C4-2B (cell line): ENCODE results near the gene CYTH2.
A peak's percentile ranks its signal among the peaks of the same experiment; 100 is the strongest.

Experiments
- H3K27ac ChIP-seq: fragments of 450-650 bp; 2 replicates; pipeline ENCODE4 v1.5.1; 2017
- ZFX ChIP-seq: fragments of 450-650 bp; IDR thresholded peaks from 2 replicates; pipeline ENCODE4 v1.6.1; 2017
- TF ChIP-seq, protein P1 (sequence below): fragments of 450-650 bp; conservative IDR thresholded peaks from 2 replicates; pipeline ENCODE4 v1.5.1; 2017; ENCODE audit warnings: mild to moderate bottlenecking

CYTH2 gene

DNA sequence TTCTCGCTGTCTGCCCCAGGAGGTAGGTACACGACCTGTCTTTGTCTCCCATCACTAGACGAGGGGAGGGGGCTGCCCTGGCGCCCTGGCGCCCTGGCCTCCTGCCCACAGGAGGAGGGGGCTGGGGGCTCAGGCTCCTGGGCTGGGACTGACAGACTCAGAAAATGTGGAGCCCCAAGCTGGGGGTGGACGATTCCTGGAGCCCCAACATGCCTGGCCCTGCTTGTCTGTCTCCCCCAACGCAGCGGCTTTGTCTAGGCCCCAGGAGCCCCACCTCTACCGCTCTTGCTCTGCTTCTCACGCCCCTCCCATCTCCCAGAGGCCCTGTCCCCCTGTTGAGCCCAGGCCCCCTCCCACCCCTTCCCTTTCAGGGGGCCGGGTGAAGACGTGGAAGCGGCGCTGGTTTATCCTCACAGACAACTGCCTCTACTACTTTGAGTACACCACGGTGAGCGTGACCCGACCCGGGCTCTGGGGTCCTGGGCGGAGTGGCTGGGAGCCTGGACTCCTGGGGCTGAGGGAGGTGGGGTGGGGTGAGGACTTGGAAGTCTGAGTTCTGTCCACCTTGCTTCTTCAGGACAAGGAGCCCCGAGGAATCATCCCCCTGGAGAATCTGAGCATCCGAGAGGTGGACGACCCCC, 8.6 kb downstream of the CYTH2 start:
- no peak overlapping the region for H3K27ac ChIP-seq
- TF ChIP-seq ZFX, result no peak
- TF ChIP-seq, protein P1, sequence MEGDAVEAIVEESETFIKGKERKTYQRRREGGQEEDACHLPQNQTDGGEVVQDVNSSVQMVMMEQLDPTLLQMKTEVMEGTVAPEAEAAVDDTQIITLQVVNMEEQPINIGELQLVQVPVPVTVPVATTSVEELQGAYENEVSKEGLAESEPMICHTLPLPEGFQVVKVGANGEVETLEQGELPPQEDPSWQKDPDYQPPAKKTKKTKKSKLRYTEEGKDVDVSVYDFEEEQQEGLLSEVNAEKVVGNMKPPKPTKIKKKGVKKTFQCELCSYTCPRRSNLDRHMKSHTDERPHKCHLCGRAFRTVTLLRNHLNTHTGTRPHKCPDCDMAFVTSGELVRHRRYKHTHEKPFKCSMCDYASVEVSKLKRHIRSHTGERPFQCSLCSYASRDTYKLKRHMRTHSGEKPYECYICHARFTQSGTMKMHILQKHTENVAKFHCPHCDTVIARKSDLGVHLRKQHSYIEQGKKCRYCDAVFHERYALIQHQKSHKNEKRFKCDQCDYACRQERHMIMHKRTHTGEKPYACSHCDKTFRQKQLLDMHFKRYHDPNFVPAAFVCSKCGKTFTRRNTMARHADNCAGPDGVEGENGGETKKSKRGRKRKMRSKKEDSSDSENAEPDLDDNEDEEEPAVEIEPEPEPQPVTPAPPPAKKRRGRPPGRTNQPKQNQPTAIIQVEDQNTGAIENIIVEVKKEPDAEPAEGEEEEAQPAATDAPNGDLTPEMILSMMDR, result no peak

DNA sequence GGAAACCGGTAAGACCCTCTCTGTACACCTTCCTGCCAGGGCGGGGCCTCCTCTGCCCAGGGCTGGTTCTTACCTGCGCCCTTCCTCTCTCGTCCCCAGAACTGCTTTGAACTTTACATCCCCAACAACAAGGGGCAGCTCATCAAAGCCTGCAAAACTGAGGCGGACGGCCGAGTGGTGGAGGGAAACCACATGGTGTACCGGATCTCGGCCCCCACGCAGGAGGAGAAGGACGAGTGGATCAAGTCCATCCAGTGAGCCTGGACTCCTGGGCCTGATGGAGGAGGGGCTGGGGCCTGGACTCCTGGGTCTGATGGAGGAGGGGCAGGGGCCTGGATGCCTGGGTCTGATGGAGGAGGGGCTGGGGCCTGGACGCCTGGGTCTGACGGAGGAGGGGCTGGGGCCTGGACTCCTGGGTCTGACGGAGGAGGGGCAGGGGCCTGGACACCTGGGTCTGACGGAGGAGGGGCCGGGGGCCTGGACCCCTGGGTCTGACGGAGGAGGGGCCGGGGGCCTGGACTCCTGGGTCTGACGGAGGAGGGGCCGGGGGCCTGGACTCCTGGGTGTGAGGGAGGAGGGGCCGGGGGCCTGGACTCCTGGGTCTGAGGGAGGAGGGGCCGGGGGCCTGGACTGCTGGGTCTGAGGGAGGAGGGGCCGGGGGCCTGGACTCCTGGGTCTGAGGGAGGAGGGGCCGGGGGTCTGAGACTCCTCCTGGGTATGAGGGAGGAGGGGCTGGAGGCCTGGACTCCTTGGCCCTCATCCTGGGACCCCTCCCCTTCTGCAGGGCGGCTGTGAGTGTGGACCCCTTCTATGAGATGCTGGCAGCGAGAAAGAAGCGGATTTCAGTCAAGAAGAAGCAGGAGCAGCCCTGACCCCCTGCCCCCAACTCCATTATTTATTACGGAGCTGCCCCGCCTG, 9.4 kb downstream of the CYTH2 start:
- H3K27ac ChIP-seq, result no peak overlapping the region

DNA sequence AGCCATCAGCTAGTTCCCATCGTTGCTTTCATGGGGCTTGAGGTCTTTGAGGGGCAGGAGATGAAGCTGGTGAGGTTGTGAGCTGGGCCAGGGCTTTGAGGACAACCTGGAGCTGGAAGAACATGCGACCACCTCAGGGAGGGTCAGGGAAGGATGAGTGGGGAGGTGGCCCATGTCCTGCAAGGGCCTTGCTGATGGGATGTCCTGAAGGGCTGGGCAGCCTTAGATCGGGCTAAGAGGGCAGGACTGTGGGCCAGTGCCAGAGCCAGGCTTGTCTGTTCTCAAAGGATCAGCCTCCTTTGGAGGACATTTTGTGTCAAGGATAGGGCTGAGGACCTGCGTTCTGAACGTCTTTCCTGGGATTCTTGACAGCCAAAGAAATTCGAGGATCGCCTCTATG, 10.5 kb downstream of the CYTH2 start:
- TF ChIP-seq, protein P1, result no peak
- no peak for TF ChIP-seq ZFX
- no peak overlapping the region for H3K27ac ChIP-seq

More for the DNA sequence above, 9.4 kb downstream of the CYTH2 start:
- TF ChIP-seq ZFX, result no peak
- TF ChIP-seq, protein P1, result no peak

DNA sequence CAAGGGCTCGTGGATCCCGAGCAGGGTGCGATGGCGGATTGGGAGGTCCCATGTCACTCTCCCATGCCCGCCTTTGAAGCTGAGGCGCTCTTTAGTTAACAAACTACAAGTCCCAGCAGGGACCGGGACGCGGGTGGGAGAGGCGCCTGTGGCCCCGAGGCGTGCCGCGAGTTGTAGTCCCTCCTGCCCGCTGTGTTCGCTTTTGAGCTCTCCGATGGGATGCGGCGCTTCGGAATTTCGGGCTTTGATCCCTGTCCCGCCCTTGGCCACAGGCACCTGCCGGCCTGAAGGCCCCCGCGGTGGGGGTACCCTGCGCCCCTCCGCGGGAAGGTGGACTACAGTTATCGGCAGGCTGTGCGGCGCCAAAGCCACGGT, 11.0 kb downstream of the CYTH2 start:
- TF ChIP-seq ZFX, result no peak
- TF ChIP-seq, protein P1, result no peak
- H3K27ac ChIP-seq, result no peak overlapping the region

DNA sequence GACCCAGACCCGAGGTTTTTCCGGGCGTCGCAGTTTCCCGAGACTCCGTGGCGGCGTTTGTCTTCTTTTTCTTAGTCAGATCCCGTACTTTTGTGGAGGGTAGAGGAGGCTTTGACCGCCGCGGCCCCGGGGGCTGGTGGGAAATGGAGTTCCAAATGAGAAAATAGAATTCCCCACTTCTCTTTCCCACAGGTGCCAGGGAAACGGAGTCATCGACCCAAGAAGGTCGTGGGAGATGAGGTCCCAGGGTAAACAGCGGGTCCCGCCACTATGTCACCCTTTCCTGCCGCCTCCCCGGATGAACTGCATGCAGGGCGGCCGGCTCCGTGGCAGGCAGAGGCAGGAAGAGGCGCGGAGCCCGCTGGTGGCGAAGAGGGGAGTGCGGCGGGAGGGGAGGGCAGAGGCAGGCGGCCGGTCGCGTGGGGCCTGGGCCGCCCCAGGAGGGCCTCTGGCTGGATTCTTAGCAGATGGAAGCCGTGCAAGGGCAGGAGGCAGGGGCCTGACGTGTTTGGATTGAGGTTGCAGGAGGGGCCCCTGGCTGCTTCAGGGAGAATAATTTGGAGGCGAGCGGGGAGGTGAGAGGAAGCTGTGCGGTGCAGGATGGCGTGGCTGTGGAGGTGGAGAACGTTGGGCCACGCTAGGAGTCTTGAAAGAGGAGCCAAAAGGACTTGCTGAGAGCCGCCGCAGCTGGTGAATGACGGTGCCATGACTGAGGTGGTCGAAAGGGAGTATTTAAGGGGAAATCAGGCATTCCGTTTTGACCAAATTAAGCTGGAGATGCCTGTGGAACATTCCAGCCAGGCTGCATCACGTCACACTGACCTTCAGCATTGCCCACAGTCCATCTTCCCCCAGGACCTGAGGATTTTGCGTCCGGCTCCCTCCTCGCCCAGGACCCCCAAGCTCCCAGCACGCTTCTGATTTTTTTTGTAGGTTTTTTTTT, 11.7 kb downstream of the CYTH2 start:
- no peak for TF ChIP-seq ZFX
- TF ChIP-seq, protein P1, result no peak
- H3K27ac ChIP-seq, result peak overlapping the region; percentile 66

DNA sequence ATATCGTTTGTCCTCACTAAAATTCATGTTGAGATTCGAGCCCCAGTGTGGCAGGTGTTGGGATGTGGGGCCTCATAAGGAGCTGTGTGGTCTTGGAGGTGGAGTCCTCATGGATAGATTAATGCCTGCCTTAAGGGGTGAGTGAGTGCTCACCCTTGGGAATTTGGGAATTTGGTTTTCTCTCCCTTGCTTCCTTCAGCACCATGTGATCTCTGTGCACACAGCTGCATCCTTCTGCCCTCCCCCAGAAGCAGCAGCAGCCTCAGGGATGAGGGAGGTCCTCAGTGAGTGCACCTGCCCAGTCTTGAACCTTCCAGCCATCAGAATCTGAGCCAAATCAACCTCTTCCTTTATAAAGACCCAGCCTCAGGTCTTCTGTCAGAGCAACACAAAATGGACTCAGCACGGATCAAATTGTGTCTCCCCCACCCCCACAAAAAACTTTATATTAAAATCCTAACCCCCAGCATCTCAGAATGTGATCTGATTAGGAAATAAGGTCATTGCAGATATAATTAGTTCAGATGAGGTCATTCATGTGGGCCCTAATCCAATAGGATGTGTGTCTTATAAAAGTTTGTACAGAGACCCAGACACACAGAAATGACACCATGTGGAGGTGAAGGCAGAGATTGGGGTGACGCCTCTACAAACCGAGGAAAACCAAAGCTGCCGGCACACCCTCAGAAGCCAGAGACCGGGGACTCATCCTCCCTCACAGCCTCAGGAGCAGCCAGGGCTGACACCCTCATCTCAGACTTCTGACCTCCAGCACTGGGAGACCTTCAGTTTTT, 12.9 kb downstream of the CYTH2 start:
- TF ChIP-seq, protein P1, result no peak
- no peak for TF ChIP-seq ZFX

More for the DNA sequence above, 12.9 kb downstream of the CYTH2 start:
- H3K27ac ChIP-seq, result peak overlapping the region; percentile 66
